ENCODE data around the gene ALDH1A1.

GRCh38 chr9:72905514-72906480, 47.1 kb downstream of the ALDH1A1 start:
- TF ChIP-seq POLR2A (IDR thresholded peaks at IDR 0.05) (no peak), CTCF (IDR thresholded peaks at IDR 0.05) (no peak), EP300 (IDR thresholded peaks at IDR 0.05) (no peak)

Measured in tibial nerve (tissue), 4 donors.